ENCODE data around the gene BFSP1.
A peak's percentile ranks its signal among the peaks of the same experiment; 100 is the strongest.

The BFSP1 gene

DNA sequence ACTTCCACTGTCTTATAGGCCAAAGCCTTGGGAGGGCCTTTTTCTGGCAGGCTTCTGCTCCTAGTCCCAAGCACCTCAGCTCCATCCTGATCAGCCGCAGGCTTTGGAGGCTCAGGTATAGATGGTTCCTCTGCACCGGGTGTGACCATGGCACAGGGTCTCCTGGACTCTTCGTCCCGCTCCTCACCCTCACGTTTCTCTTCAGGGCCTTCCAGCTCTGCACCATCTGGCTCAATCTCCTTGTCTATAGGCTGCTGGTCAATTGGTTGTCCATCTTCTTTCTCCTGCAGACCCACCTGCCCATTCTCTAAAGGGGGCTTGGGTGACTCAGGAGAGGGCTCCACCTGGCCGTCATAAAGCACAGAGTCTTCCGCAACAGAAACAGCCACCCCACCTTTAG is 37.0 kb downstream of the BFSP1 start:
- no peak overlapping the region for H2BK12ac ChIP-seq (ENCODE audit: low read length in 2 of 2)
- no peak overlapping the region for H3K27ac ChIP-seq (ENCODE audit: low read length, poor library complexity, severe bottlenecking)
- no peaks in the 10 kb centered on the region for H3K9me3 ChIP-seq (ENCODE audit: control insufficient read depth, low read length)
- DNase-seq: no peak
- H3K14ac ChIP-seq (ENCODE audit: low read length in 2 of 2): no peak overlapping the region
- H2AK5ac ChIP-seq (ENCODE audit: low read length, severe bottlenecking): no peak overlapping the region
- H4K8ac ChIP-seq (ENCODE audit: low read length): no peak overlapping the region
- 85% methylated on average over 7 of the region's 7 CpGs for WGBS
- H2AFZ ChIP-seq (ENCODE audit: low read depth, low read length): no peak overlapping the region
- H3K23ac ChIP-seq (ENCODE audit: low read length in 2 of 2): no peak overlapping the region
- no peak overlapping the region for H3K4ac ChIP-seq (ENCODE audit: low read depth in 1 of 2, low read length in 2 of 2)
- no peak overlapping the region for H3K9ac ChIP-seq (ENCODE audit: low read length)
- no peak overlapping the region for H3K18ac ChIP-seq (ENCODE audit: low read depth in 1 of 2, low read length in 2 of 2)
- H3K36me3 ChIP-seq (ENCODE audit: control insufficient read depth in 1 of 2, insufficient read depth in 2 of 2, low read depth in 1 of 2, low read length in 2 of 2): no peaks in the 10 kb centered on the region
- peaks cover 13 to 40% of the 10 kb centered on the region in 2 experiments for H3K27me3 ChIP-seq (ENCODE audit: control insufficient read depth in 1 of 2, insufficient read depth in 1 of 2, low read length in 2 of 2)
- no peak overlapping the region for H3K4me3 ChIP-seq (ENCODE audit: insufficient read depth in 1 of 2, low read depth in 1 of 2, low read length in 2 of 2)
- H3K79me1 ChIP-seq (replicated peaks; ENCODE audit: low read length, poor library complexity, severe bottlenecking): no peaks in the 10 kb centered on the region
- no peak overlapping the region for H4K91ac ChIP-seq (ENCODE audit: low read length)
- no peak overlapping the region for H2BK5ac ChIP-seq (ENCODE audit: low read depth, low read length, poor library complexity, severe bottlenecking)
- H2BK15ac ChIP-seq (ENCODE audit: low read depth, poor library complexity, severe bottlenecking): no peak overlapping the region
- H2BK120ac ChIP-seq (ENCODE audit: low read depth, low read length): no peak overlapping the region
- no peak overlapping the region for H3K4me2 ChIP-seq (ENCODE audit: low read length, poor library complexity, severe bottlenecking)
- peaks cover 2% of the 10 kb centered on the region for H3K4me1 ChIP-seq (ENCODE audit: control insufficient read depth, insufficient read depth, low read depth, low read length)

DNA sequence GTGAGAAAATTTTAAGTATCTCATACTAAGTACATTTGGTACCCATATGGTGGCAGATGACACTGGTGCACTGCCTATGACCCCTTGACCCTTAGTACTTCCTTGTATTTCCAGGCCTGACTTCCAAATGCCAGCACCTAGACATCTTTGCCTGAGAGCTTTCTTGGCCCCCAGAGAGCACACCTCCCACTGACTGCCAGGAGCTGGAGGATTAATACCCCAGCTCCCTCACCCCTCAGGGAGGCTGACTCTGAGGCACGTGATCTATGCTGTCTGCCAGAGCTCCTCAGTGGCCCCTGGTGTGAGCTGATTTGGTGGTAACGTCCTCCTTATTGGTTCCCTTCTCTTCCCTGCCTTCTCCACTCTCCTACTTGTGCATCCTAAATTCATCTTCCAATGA is 38.0 kb downstream of the BFSP1 start:
- no peak overlapping the region for H3K18ac ChIP-seq (ENCODE audit: low read depth in 1 of 2, low read length in 2 of 2)
- no peaks in the 10 kb centered on the region for H3K4me1 ChIP-seq (ENCODE audit: control insufficient read depth, insufficient read depth, low read depth, low read length)
- no peak overlapping the region for H2BK12ac ChIP-seq (ENCODE audit: low read length in 2 of 2)
- no peaks in the 10 kb centered on the region for H3K36me3 ChIP-seq (ENCODE audit: control insufficient read depth in 1 of 2, insufficient read depth in 2 of 2, low read depth in 1 of 2, low read length in 2 of 2)
- no peak overlapping the region for H3K4me2 ChIP-seq (ENCODE audit: low read length, poor library complexity, severe bottlenecking)
- H3K4me3 ChIP-seq (ENCODE audit: insufficient read depth in 1 of 2, low read depth in 1 of 2, low read length in 2 of 2): no peak overlapping the region
- no peak overlapping the region for H2BK120ac ChIP-seq (ENCODE audit: low read depth, low read length)
- peaks cover 24 to 46% of the 10 kb centered on the region in 2 experiments for H3K27me3 ChIP-seq (ENCODE audit: control insufficient read depth in 1 of 2, insufficient read depth in 1 of 2, low read length in 2 of 2)
- H2AK5ac ChIP-seq (ENCODE audit: low read length, severe bottlenecking): no peak overlapping the region
- no peak overlapping the region for H3K4ac ChIP-seq (ENCODE audit: low read depth in 1 of 2, low read length in 2 of 2)
- 46% methylated on average over 2 of the region's 2 CpGs for WGBS
- no peak for DNase-seq
- no peak overlapping the region for H3K27ac ChIP-seq (ENCODE audit: low read length, poor library complexity, severe bottlenecking)
- no peak overlapping the region for H3K9ac ChIP-seq (ENCODE audit: low read length)
- H3K79me1 ChIP-seq (replicated peaks; ENCODE audit: low read length, poor library complexity, severe bottlenecking): no peaks in the 10 kb centered on the region
- no peak overlapping the region for H3K14ac ChIP-seq (ENCODE audit: low read length in 2 of 2)
- H2BK15ac ChIP-seq (ENCODE audit: low read depth, poor library complexity, severe bottlenecking): no peak overlapping the region
- no peak overlapping the region for H2AFZ ChIP-seq (ENCODE audit: low read depth, low read length)
- no peaks in the 10 kb centered on the region for H3K9me3 ChIP-seq (ENCODE audit: control insufficient read depth, low read length)
- H3K23ac ChIP-seq (ENCODE audit: low read length in 2 of 2): no peak overlapping the region
- no peak overlapping the region for H4K91ac ChIP-seq (ENCODE audit: low read length)
- H2BK5ac ChIP-seq (ENCODE audit: low read depth, low read length, poor library complexity, severe bottlenecking): no peak overlapping the region
- no peak overlapping the region for H4K8ac ChIP-seq (ENCODE audit: low read length)

DNA sequence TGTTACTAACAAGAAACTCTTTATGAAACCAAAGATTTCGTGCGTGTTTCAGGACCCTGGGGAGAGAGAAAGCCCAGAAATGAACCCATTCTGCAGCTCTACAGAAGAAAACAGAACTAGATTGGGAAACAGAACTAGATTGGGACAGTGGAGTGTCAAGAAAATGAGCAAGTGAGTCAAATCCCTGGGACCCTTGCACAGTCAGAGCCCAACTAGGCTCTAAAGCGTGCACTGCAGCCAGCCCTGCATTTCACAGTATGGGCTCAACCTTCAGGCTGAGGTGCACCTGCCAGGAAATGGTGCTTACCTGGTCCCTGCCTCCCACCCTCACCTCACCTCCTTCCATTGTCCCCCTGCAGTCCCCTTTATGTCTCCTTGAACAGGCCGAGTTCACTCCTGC is 39.7 kb downstream of the BFSP1 start:
- Histone ChIP-seq H4K91ac (ENCODE audit: low read length) (no peak overlapping the region), H2BK120ac (ENCODE audit: low read depth, low read length) (no peak overlapping the region), H2AFZ (ENCODE audit: low read depth, low read length) (no peak overlapping the region), H3K4ac (ENCODE audit: low read depth in 1 of 2, low read length in 2 of 2) (no peak overlapping the region), H3K9ac (ENCODE audit: low read length) (no peak overlapping the region), H3K79me1 (replicated peaks; ENCODE audit: low read length, poor library complexity, severe bottlenecking) (no peaks in the 10 kb centered on the region), H2BK15ac (ENCODE audit: low read depth, poor library complexity, severe bottlenecking) (no peak overlapping the region), H3K27ac (ENCODE audit: low read length, poor library complexity, severe bottlenecking) (no peak overlapping the region), H2AK5ac (ENCODE audit: low read length, severe bottlenecking) (no peak overlapping the region), H3K4me1 (ENCODE audit: control insufficient read depth, insufficient read depth, low read depth, low read length) (no peaks in the 10 kb centered on the region), H2BK12ac (ENCODE audit: low read length in 2 of 2) (no peak overlapping the region), H3K4me3 (ENCODE audit: insufficient read depth in 1 of 2, low read depth in 1 of 2, low read length in 2 of 2) (no peak overlapping the region), H4K8ac (ENCODE audit: low read length) (no peak overlapping the region), H3K23ac (ENCODE audit: low read length in 2 of 2) (no peak overlapping the region), H3K9me3 (ENCODE audit: control insufficient read depth, low read length) (no peaks in the 10 kb centered on the region), H3K27me3 (ENCODE audit: control insufficient read depth in 1 of 2, insufficient read depth in 1 of 2, low read length in 2 of 2) (peaks cover 35 to 55% of the 10 kb centered on the region in 2 experiments), H3K14ac (ENCODE audit: low read length in 2 of 2) (no peak overlapping the region), H3K4me2 (ENCODE audit: low read length, poor library complexity, severe bottlenecking) (no peak overlapping the region), H3K18ac (ENCODE audit: low read depth in 1 of 2, low read length in 2 of 2) (no peak overlapping the region), H2BK5ac (ENCODE audit: low read depth, low read length, poor library complexity, severe bottlenecking) (no peak overlapping the region), H3K36me3 (ENCODE audit: control insufficient read depth in 1 of 2, insufficient read depth in 2 of 2, low read depth in 1 of 2, low read length in 2 of 2) (no peaks in the 10 kb centered on the region)
- no peak for DNase-seq
- WGBS: 86% methylated on average over 4 of the region's 4 CpGs

DNA sequence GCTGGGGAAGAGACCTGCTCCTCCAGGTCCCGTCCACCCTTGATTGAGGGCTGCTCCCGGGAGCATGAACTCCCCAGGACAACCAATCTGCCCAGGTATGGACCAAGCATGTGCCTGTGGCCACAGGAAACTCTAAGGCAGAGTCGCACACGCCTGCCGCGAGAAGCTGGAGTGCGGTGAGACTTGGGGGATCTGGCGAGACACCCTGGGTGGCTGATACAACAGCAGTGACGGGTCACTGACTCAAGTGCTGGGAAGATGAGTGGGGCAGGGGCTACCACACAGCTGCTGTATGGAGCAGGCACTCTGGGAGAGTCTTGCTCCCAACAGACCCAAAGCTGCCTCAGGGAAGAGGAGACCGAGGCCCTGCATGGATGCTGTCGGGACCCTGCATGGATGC is 40.1 kb downstream of the BFSP1 start:
- Histone ChIP-seq H3K4me1 (ENCODE audit: control insufficient read depth, insufficient read depth, low read depth, low read length) (no peaks in the 10 kb centered on the region), H2BK12ac (ENCODE audit: low read length in 2 of 2) (no peak overlapping the region), H2BK120ac (ENCODE audit: low read depth, low read length) (no peak overlapping the region), H3K18ac (ENCODE audit: low read depth in 1 of 2, low read length in 2 of 2) (no peak overlapping the region), H3K27ac (ENCODE audit: low read length, poor library complexity, severe bottlenecking) (no peak overlapping the region), H3K23ac (ENCODE audit: low read length in 2 of 2) (peak overlapping the region in 1 of 2 experiments; percentile 41), H2AK5ac (ENCODE audit: low read length, severe bottlenecking) (no peak overlapping the region), H3K36me3 (ENCODE audit: control insufficient read depth in 1 of 2, insufficient read depth in 2 of 2, low read depth in 1 of 2, low read length in 2 of 2) (no peaks in the 10 kb centered on the region), H2AFZ (ENCODE audit: low read depth, low read length) (no peak overlapping the region), H2BK15ac (ENCODE audit: low read depth, poor library complexity, severe bottlenecking) (no peak overlapping the region), H3K4me3 (ENCODE audit: insufficient read depth in 1 of 2, low read depth in 1 of 2, low read length in 2 of 2) (no peak overlapping the region), H3K4me2 (ENCODE audit: low read length, poor library complexity, severe bottlenecking) (no peak overlapping the region), H3K27me3 (ENCODE audit: control insufficient read depth in 1 of 2, insufficient read depth in 1 of 2, low read length in 2 of 2) (peaks cover 39 to 55% of the 10 kb centered on the region in 2 experiments), H3K4ac (ENCODE audit: low read depth in 1 of 2, low read length in 2 of 2) (no peak overlapping the region), H4K91ac (ENCODE audit: low read length) (no peak overlapping the region), H3K14ac (ENCODE audit: low read length in 2 of 2) (no peak overlapping the region), H2BK5ac (ENCODE audit: low read depth, low read length, poor library complexity, severe bottlenecking) (no peak overlapping the region), H3K79me1 (replicated peaks; ENCODE audit: low read length, poor library complexity, severe bottlenecking) (no peaks in the 10 kb centered on the region), H3K9ac (ENCODE audit: low read length) (no peak overlapping the region), H4K8ac (ENCODE audit: low read length) (no peak overlapping the region), H3K9me3 (ENCODE audit: control insufficient read depth, low read length) (no peaks in the 10 kb centered on the region)
- no peak for DNase-seq
- 82% methylated on average over 11 of the region's 11 CpGs for WGBS
